Activated CD4-positive, alpha-beta T cell treated with anti-CD3 and anti-CD28 coated beads, Interleukin-2, amount 50 U/mL, for 1 hour (primary cell): ENCODE data around the gene PMEPA1.

Source experiments
- DNase-seq: peaks from one replicate; pipeline ENCODE4 v3.0.0-alpha.2; 2020

The PMEPA1 gene

GRCh38 chr20:57708694-57709673 is 831 bp downstream of the PMEPA1 start:
- peak; percentile 57 for DNase-seq

DNA sequence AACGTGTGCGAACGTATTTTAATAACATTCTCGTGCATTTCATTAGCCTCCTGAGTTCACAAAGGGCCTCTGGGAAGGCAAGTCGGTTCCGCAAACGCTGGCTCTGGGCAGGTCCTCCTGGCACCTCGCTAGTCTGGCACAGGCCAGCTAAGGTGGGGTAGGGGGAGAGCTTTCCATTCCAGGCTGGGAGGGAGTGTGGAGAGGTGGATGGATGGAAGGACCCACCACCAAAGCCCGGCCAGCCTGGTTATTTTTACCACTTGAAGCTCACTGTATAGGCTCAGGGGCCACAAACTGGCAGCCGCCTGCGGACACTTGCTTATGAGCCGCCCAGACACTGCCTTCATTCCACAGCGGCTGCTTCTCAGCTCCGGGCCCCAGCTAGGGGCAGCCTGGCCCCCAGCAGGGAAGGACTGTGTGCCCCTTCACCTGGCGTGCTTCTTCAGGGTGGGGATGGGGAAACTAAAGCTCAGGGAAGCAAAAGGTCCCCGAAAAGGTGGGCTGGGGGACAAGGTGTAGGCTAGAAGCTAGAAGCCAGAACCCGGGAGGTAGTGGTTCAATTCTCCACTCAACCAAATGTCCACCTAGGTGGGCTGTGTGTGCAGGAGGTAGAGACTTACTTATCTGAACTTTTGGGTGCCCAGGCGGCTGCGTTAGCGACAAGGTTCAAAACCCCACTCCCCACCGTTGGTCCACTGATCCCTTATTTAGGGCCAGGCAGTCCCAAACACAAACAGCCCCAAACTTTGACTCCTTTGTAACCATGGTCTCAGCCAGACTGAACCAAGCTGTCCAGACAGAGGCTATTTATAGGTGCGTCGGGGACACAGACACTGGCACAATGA is 1.7 kb downstream of the PMEPA1 start:
- DNase-seq, result no peak

- no peak for DNase-seq
Measured at GRCh38 chr20:57707320-57707719, 2.5 kb downstream of the PMEPA1 start.

DNA sequence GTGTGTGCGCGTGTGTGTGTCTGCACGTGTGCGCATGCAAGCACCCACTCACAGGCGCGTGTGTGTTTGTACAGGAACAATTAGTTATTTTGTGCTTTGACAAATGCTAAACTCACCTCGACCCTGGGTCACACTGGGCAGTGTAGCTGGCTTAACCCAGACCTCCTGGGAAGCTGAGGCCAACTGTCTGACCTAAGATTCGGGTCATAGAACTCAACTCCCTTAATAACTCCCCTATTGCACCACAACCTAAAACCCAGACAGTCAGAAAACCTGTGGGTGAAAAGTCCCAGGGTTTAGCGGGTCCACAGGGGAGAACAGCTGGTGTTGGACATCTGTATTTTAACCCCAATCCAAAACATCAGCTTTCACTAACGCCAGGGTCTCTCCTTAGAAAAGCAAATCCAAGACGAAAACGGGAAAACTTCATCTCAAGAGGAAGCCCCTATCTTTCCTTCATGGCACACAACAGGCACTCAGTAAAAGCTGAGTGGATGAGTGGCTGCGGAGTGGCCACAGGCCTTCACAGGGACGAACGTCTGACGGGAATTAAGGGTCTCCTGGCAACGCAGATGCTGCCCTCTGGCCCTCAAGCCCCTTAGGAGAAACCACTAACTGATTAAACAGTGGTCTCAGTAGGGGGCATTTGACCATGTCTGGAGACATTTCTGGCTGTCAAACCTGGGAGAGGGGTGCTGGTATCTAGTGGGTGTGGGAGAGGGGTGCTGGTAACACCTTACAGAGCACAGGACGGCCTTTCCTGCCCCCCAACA is 4.5 kb downstream of the PMEPA1 start:
- no peak for DNase-seq

- DNase-seq, result no peak
Measured at GRCh38 chr20:57704245-57704644, 5.6 kb downstream of the PMEPA1 start.

GRCh38 chr20:57703013-57703412 is 6.8 kb downstream of the PMEPA1 start:
- DNase-seq, result no peak

GRCh38 chr20:57702521-57702920 is 7.3 kb downstream of the PMEPA1 start:
- no peak for DNase-seq

DNA sequence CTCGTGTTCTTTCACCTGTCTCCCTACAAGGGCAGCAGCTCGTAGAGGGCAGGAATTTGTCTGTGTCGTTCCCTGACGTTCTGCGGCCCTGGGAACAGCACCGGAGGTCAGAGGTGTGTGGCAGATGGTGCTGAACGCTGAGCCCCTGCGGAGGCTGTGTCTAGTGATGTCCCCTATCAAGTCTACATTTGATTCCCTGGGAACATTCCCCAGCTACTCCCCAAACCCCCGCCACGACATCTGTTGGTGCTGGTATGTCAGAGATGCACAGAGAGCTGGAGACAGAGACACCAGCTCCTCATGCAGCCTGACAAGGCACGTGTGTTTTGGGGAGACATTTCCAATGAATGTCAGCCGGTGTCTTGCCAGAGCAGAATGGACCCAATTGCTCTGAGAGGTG is 7.7 kb downstream of the PMEPA1 start:
- DNase-seq, result no peak

- no peak for DNase-seq
Measured at GRCh38 chr20:57701651-57702050, 8.2 kb downstream of the PMEPA1 start.

DNA sequence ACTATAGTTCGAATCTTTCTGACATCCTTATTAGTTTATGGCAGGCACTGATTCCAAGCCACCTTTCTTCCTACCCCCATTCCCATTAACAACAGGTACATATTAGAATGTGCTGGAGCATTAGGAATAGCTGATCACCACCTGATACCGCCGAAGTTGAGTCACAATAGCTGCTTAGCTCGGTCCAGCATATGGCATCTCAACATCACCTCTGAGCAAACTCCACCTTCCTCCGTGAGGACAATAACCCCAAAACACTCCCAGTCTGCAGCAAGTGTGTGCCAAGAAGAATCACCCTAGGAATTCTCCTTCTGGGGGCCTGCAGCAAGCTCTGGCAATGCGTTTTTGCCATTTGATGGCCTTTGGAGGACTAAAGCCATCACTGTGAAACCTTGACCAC is 8.7 kb downstream of the PMEPA1 start:
- DNase-seq, result no peak

DNA sequence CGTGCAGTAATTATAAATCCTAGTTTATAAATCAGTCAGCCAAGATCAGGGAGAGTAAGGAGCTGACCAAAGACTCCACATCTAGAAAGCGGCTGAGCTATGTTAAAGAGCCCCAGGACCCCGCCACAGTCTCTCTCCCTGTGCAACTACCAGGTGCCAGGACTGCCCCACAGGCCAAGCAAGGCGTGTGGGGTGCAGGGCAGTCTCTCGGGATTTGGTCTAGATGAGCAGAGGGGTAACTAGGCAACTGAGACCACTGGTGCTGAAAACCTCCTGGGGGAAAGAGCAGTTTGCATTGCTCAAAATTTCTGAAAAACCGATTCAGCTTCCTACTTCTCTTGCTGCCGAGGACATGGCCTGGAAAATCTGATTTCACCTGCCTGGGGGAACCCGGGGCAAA is 10.4 kb downstream of the PMEPA1 start:
- DNase-seq, result no peak

DNA sequence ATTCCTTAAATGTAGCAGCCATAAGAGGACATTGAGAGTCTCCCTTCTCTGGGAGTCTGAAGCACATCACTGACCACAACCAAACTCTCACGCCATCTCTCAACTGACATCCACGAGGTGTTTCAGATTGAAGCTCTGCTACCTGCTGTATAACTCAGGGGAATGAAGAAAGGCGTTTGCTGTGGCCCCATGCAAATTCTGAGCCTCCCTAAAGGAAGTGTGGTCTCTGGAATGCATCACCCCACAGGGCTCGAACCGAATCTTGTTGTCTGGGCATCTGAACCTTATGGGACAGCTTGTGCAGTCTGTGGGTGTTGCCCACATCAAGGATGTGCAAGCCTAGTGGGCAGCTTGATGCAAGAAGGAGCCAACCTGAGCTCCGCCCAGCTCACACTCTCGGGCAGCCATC is 10.9 kb downstream of the PMEPA1 start:
- DNase-seq, result no peak

DNA sequence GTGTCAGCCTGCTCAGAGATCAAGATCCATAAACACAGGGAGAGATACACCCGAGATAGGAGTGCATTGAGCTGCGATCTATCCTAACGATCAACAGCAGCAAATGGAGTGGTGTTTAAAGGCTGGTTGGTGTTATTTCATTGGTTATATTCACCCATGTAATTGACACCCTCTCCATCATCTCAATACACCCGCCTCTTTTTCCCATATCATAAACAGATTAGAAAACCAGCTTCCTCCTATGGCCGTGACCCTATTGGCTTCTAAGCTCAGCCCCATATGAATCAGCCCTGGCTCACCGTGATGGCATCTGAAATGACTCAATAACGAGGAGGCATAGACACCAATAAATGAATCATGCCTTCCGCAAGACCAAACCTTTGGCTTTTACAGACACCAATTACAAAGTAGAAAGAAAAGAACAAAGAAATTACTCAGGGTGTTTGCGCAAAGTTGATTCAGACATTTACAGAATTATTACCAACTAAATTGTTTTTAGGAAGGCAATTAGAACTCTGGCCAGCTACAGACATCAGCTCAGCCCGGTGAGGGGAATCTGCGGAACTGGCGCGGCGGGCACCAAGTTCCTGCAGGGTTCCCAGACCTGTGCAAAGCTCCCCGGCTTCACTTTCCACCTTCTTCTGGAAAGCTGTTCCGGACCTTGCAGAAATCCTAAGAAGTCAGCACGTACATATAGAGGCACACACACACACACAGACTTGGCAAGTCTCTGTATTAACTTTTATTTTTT is 11.5 kb downstream of the PMEPA1 start:
- peak; percentile 38 for DNase-seq

GRCh38 chr20:57697543-57697942 is 12.3 kb downstream of the PMEPA1 start:
- DNase-seq, result no peak

DNA sequence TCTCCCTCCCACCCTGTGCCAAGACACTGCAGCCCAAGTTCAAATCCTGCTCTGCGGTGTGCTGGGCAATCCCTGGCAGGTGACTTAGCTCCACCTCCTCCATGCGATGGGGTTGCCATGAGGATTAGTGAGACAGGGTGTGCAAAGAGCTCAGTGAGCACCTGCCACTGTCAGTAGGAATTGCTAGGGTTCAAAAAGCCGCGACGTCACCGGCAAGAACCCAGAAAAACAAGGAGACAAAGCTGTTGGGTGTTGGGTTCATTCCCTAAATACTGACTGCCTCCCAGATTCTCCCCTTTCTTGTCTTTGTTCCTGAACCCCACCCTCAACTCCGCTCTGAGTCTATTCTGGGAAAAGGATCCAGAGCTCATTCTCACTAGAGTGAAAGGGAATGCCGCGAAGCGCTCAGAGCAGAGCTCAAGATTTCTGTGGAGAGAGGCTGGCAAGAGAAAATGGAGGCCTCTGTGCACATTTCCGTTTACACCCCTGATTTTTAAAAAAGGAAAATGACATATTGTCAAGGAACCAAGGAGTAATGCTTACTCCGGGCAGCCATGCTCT is 13.3 kb downstream of the PMEPA1 start:
- DNase-seq, result no peak

GRCh38 chr20:57695940-57696339 is 13.9 kb downstream of the PMEPA1 start:
- no peak for DNase-seq

DNA sequence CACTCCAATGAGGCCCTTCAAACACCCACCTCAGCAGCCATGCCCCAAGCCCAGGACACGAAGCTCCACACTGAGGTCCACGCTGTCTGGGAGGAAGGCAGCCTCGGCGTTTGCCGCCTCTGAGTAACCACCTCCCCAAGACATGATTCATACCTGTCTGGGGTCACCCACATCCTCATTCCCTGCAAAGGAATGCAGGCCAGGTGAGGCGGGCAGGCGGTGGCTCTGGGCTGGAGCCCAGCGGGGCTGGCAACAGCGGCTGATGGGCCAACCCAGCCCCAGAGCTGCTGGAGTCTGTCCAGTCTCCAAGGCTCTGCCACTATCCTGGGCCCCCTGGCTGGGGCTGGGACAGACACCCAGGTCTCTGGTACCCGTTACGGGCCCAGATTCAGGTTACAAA is 14.8 kb downstream of the PMEPA1 start:
- DNase-seq, result no peak

DNA sequence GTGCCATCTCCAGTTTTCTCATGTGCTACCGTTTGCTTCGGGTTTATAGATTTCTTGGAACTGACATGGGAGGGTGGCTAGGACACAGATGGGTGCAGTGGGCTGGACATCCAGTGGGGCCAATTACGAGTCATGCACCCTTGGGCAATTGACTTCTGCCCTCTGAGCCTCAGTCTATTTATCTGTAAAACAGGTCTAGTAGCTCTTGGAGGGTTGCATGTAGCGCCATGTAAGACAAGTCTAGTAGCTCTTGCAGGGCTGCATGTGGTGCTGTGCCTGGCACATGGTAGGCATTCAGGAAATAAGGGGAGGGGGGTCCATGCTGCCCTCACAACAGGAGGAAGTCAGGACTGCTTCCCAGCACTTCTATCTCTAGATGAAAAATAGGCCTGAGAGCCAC is 15.3 kb downstream of the PMEPA1 start:
- DNase-seq, result no peak

DNA sequence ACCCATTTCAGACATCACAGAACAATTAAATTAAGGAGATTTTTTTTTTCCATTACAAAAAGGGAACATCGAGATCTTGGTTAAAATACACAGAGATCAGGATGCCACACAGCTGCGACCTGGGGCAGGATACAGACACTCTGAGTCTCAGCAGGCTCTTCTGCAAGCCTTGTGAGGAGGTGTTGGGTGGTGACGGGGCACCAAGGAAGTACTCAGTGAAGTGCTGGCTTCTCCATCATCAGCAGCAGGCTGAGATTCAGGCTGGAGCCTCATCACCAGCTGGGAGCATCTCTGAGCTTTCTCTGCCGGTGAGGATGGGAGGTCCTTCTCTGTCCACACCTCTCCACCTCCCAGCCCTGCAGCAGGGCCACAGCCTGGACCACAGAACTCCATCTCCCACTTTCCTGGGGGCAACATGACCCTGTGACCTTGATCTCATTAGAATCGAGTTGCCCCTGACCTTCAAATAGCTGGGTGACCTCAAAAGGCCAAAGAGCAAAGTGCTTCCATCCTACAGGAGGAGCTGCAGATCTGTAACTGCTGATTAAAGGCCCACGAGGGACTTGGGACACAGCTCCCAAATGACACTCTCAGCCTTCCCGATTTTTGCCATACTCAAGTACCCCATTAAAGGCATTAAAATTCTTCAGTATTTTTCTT is 16.0 kb downstream of the PMEPA1 start:
- no peak for DNase-seq

DNA sequence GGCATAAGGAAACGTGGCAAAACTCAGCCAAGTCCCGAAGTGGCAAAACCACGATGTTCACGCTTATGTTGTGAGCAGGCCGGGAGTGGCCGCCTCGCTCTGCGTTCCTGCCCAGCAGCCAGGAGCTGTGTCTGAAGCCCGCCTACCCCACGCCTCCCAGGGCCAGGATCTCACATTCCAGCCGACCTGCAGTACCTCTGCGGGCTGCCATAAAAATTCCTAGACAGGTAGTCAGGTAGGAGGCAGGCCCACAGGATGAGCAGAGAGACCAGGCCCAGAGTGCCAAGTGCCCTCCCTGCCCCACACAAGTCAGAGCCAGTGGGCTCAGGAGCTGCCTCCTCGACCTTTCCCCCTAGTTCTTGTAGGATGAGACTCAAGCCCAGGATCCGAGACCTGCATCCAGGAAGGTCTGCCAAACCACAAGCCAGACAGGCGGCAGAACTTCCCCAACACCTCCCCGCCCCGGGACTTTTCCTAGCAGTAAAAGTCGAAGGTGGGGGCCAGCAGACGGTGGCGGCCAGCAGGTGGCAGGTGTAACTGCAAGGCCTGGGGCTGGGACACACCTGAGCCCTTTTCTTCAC is 16.7 kb downstream of the PMEPA1 start:
- DNase-seq, result no peak

DNA sequence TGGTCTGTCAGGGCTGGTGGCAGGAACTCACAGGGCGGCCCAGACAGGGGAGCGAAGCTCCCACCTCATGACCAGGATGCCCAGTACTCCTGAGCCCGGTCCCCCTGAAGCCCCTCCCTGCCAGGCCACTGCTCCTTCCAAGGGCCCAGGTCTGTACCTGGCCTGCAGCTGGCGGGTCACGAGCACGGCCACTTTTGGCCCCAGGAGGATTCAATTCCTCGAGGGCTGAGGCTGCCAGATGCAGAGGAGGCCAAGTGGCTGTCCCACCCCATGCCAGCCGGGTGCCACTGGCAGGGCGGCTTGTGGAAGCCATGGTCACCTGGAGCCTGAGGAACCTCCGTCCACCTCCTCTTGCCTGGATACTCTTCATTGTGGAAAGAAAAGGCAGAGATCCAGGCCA is 17.4 kb downstream of the PMEPA1 start:
- DNase-seq, result no peak
